Body of pancreas (tissue), 4 donors: ENCODE data around the gene PLEK.

Source experiments
- POLR2A ChIP-seq, 3 donors: fragments of 450-650 bp; IDR thresholded peaks; one replicate each; pipeline ENCODE4 v1.6.1; 2016; ENCODE audit warnings: antibody characterized with exemption in 3 of 3, mild to moderate bottlenecking in 2 of 3
- TF ChIP-seq, protein P1 (sequence below), 7 experiments: fragments of 450-650 bp in 4 of 7; fragments of 200-600 bp in 3 of 7; sonication (generic) in 3 of 7; IDR thresholded peaks; one replicate each; pipeline ENCODE4 v1.5.1; 2016 to 2019; ENCODE audit warnings: antibody characterized with exemption in 7 of 7

DNA sequence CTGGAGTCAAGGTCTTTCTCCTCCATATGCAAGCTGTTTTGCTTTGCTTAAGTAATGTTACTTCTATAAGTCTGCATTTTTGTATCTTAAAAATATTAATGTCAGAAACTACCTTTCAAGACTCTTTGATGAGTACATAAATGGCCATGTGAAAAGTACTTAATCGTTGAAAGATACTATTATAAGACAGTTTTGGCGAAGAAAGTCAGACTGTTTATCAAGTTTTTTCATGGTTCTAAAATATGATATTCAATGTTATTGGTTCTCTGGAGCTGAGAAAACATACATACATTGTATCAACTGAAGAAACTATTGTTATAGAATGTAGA is 76.9 kb downstream of the PLEK start:
- TF ChIP-seq, protein P1, sequence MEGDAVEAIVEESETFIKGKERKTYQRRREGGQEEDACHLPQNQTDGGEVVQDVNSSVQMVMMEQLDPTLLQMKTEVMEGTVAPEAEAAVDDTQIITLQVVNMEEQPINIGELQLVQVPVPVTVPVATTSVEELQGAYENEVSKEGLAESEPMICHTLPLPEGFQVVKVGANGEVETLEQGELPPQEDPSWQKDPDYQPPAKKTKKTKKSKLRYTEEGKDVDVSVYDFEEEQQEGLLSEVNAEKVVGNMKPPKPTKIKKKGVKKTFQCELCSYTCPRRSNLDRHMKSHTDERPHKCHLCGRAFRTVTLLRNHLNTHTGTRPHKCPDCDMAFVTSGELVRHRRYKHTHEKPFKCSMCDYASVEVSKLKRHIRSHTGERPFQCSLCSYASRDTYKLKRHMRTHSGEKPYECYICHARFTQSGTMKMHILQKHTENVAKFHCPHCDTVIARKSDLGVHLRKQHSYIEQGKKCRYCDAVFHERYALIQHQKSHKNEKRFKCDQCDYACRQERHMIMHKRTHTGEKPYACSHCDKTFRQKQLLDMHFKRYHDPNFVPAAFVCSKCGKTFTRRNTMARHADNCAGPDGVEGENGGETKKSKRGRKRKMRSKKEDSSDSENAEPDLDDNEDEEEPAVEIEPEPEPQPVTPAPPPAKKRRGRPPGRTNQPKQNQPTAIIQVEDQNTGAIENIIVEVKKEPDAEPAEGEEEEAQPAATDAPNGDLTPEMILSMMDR (IDR thresholded peaks at IDR 0.05): no peak
- TF ChIP-seq POLR2A (IDR thresholded peaks at IDR 0.05): no peak
